ENCODE measurements around the gene ROBO1. TPM values are rescaled to one million over a fixed set of nuclear protein-coding genes. Genes with fewer than 3 reads are reported as not detected.

The ROBO1 gene
- polyA plus RNA-seq, 2 donors, result 4.7 to 12.0 TPM

DNA sequence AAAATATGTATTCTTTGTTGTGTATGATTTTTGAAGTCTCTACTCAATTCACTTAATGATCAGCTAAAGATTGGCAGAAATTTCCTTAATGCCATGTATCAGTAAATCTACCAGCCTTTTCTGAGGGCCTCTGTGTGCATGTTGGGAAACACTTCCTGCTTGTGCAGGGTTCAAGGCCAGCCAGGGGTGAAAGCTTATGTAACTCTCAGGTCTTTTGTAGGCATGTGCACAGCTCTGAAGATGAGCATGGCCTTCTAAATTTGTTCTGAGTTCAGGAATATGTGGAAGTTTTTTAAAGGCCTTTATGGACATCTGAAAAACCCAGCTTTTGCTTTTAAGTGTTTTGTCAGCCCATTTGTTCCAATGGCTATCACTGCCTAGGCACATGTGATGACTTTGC lies 82.7 kb downstream of the ROBO1 start:
- Histone ChIP-seq H3K4me3 (ENCODE audit: low read depth in 1 of 2, low read length in 2 of 2) (no peak overlapping the region), H3K27me3 (ENCODE audit: control insufficient read depth in 1 of 2, insufficient read depth in 2 of 2, low read length in 2 of 2) (no peaks in the 10 kb centered on the region), H3K9me3 (ENCODE audit: control insufficient read depth in 2 of 2, insufficient read depth in 1 of 2, low read depth in 1 of 2, low read length in 1 of 2) (no peaks in the 10 kb centered on the region), H3K36me3 (ENCODE audit: control insufficient read depth in 2 of 2, insufficient read depth in 2 of 2, low read length in 1 of 2) (no peaks in the 10 kb centered on the region), H3K27ac (ENCODE audit: low read depth in 2 of 2, low read length in 1 of 2) (no peak overlapping the region), H3K4me1 (ENCODE audit: control insufficient read depth in 2 of 2, insufficient read depth in 2 of 2, low read length in 1 of 2) (no peaks in the 10 kb centered on the region)

DNA sequence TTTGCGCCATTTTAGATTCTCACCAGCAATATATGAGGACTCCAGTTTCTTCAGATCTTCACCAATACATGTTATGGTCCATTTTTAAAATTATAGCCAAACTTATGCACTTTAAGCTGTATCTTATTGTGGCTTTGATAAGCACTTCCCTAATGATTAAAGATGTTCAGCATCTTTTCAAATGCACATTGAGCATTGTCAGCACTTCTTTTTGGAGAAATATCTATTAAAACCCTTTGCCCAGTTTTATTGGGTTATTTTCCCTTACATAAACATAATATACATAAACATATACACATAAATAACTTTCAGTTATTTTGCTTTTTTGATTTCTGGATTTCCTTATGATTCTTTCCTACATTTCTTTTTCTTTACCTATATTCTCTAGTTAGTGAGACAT lies 83.8 kb downstream of the ROBO1 start:
- H3K27ac ChIP-seq (ENCODE audit: low read depth in 2 of 2, low read length in 1 of 2), result no peak overlapping the region
- H3K4me1 ChIP-seq (ENCODE audit: control insufficient read depth in 2 of 2, insufficient read depth in 2 of 2, low read length in 1 of 2), result no peaks in the 10 kb centered on the region
- H3K9me3 ChIP-seq (ENCODE audit: control insufficient read depth in 2 of 2, insufficient read depth in 1 of 2, low read depth in 1 of 2, low read length in 1 of 2), result no peaks in the 10 kb centered on the region
- no peak overlapping the region for H3K4me3 ChIP-seq (ENCODE audit: low read depth in 1 of 2, low read length in 2 of 2)
- WGBS, 2 donors, result 97 to 98% methylated on average over 1 of the region's 1 CpG
- H3K27me3 ChIP-seq (ENCODE audit: control insufficient read depth in 1 of 2, insufficient read depth in 2 of 2, low read length in 2 of 2), result no peaks in the 10 kb centered on the region
- H3K36me3 ChIP-seq (ENCODE audit: control insufficient read depth in 2 of 2, insufficient read depth in 2 of 2, low read length in 1 of 2), result no peaks in the 10 kb centered on the region

DNA sequence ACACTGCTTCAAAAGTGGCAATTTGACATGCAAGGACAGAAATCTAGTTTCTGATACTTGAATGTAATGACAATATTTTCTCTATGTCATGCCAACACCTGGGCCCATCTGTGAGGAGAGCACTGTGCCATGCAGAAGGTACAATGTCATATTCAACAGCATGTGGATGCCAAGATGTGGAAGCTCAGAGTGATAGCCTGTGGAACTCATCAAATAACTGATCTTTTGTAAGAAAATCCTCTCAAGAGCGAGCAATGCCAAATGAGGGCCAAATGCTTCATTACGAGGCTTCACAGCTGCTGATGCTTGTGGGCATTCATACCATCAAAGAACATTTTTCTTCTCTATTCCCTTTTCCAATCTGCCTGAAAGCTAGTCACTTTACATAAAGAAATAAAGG lies 95.1 kb downstream of the ROBO1 start:
- Histone ChIP-seq H3K4me3 (ENCODE audit: low read depth in 1 of 2, low read length in 2 of 2) (no peak overlapping the region), H3K27ac (ENCODE audit: low read depth in 2 of 2, low read length in 1 of 2) (no peak overlapping the region), H3K9me3 (ENCODE audit: control insufficient read depth in 2 of 2, insufficient read depth in 1 of 2, low read depth in 1 of 2, low read length in 1 of 2) (no peaks in the 10 kb centered on the region), H3K27me3 (ENCODE audit: control insufficient read depth in 1 of 2, insufficient read depth in 2 of 2, low read length in 2 of 2) (no peaks in the 10 kb centered on the region), H3K36me3 (ENCODE audit: control insufficient read depth in 2 of 2, insufficient read depth in 2 of 2, low read length in 1 of 2) (no peaks in the 10 kb centered on the region), H3K4me1 (ENCODE audit: control insufficient read depth in 2 of 2, insufficient read depth in 2 of 2, low read length in 1 of 2) (no peaks in the 10 kb centered on the region)
- 75 to 79% methylated on average over 2 of the region's 2 CpGs for WGBS, 2 donors

DNA sequence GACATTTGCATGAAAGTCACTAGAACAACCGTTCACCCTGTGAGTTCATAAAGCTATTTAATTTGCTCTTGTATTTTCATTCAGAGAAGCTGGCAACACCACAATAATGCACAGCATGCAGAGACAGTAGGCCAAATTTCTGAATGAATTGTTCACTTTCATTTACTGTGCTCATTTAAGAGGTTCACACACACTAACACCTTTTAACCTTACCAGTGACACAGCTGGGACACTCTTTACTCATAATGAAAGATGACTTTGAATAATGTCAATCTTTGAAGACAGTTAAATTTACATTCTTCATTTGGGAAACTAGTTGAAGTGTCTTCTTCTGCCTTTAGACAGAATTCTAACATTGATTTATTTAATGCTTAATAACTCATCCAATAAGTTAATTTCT lies 95.7 kb downstream of the ROBO1 start:
- Histone ChIP-seq H3K9me3 (ENCODE audit: control insufficient read depth in 2 of 2, insufficient read depth in 1 of 2, low read depth in 1 of 2, low read length in 1 of 2) (no peaks in the 10 kb centered on the region), H3K27ac (ENCODE audit: low read depth in 2 of 2, low read length in 1 of 2) (no peak overlapping the region), H3K36me3 (ENCODE audit: control insufficient read depth in 2 of 2, insufficient read depth in 2 of 2, low read length in 1 of 2) (no peaks in the 10 kb centered on the region), H3K27me3 (ENCODE audit: control insufficient read depth in 1 of 2, insufficient read depth in 2 of 2, low read length in 2 of 2) (no peaks in the 10 kb centered on the region), H3K4me1 (ENCODE audit: control insufficient read depth in 2 of 2, insufficient read depth in 2 of 2, low read length in 1 of 2) (no peaks in the 10 kb centered on the region), H3K4me3 (ENCODE audit: low read depth in 1 of 2, low read length in 2 of 2) (no peak overlapping the region)
- WGBS, 2 donors, result 64 to 72% methylated on average over 1 of the region's 1 CpG

DNA sequence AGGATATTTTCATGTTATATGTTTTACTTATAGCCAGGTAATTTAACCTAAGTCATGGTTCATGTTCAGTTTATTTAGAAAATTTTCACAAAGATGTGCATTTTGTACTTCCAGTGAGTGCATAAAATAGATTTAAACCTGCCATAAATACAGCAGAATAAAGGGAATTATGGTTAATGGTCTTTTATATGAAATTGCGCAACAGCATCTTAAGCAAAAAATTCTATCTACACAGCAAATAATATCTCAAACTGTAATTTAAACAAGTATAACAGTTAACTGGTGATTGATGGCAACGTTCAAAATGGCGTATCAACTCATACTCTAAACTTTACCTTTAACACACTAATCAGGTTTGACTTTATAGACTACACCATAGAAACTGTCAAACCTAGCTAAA lies 97.6 kb downstream of the ROBO1 start:
- no peak overlapping the region for H3K27ac ChIP-seq (ENCODE audit: low read depth in 2 of 2, low read length in 1 of 2)
- 60 to 87% methylated on average over 3 of the region's 3 CpGs for WGBS, 2 donors
- H3K27me3 ChIP-seq (ENCODE audit: control insufficient read depth in 1 of 2, insufficient read depth in 2 of 2, low read length in 2 of 2), result no peaks in the 10 kb centered on the region
- no peaks in the 10 kb centered on the region for H3K9me3 ChIP-seq (ENCODE audit: control insufficient read depth in 2 of 2, insufficient read depth in 1 of 2, low read depth in 1 of 2, low read length in 1 of 2)
- no peak overlapping the region for H3K4me3 ChIP-seq (ENCODE audit: low read depth in 1 of 2, low read length in 2 of 2)
- no peaks in the 10 kb centered on the region for H3K4me1 ChIP-seq (ENCODE audit: control insufficient read depth in 2 of 2, insufficient read depth in 2 of 2, low read length in 1 of 2)
- no peaks in the 10 kb centered on the region for H3K36me3 ChIP-seq (ENCODE audit: control insufficient read depth in 2 of 2, insufficient read depth in 2 of 2, low read length in 1 of 2)

DNA sequence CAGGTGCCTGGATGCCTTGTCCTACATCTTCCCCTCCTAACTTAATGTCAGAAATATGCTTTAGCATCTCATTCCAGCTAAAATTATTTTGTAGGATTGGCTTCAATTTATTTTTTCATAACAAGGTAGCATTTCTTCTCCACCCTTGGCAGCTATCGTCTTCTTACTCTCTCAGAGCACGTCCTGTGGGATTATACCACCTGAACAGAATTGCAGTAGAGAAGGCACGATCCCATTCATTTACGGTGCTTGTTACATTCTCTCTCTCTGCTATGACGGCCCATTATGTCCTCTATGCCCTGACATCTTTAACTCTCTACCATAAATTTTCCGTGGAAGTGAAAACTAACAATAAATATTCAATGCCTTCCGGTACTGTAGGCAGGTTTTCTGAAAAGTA lies 103.3 kb downstream of the ROBO1 start:
- H3K27ac ChIP-seq (ENCODE audit: low read depth in 2 of 2, low read length in 1 of 2), result no peak overlapping the region
- H3K4me3 ChIP-seq (ENCODE audit: low read depth in 1 of 2, low read length in 2 of 2), result no peak overlapping the region
- no peaks in the 10 kb centered on the region for H3K9me3 ChIP-seq (ENCODE audit: control insufficient read depth in 2 of 2, insufficient read depth in 1 of 2, low read depth in 1 of 2, low read length in 1 of 2)
- no peaks in the 10 kb centered on the region for H3K27me3 ChIP-seq (ENCODE audit: control insufficient read depth in 1 of 2, insufficient read depth in 2 of 2, low read length in 2 of 2)
- no peaks in the 10 kb centered on the region for H3K4me1 ChIP-seq (ENCODE audit: control insufficient read depth in 2 of 2, insufficient read depth in 2 of 2, low read length in 1 of 2)
- H3K36me3 ChIP-seq (ENCODE audit: control insufficient read depth in 2 of 2, insufficient read depth in 2 of 2, low read length in 1 of 2), result no peaks in the 10 kb centered on the region
- whole genome bisulfite sequencing, 2 donors, result 85% methylated on average over 7 of the region's 7 CpGs

DNA sequence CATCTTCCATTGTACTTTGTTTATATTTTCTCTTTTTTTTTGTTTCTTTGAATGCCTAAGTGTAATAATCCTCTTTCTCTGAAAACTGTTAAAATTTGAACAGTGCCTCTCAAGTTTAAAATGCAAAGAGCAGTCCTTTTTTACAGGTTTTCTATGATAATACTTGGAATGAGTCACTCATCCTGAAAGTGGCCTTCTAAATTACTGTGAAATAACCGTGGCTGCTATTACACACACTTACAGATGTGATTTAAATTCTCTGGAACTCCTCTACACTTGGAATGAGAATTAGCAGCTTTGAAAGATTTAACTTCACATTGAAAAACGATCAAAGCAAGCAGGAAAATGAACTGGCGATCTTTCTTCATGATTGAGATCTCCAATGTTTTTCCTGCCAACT lies 105.9 kb downstream of the ROBO1 start:
- H3K27ac ChIP-seq (ENCODE audit: low read depth in 2 of 2, low read length in 1 of 2), result no peak overlapping the region
- 59 to 62% methylated on average over 3 of the region's 3 CpGs for WGBS, 2 donors
- H3K4me3 ChIP-seq (ENCODE audit: low read depth in 1 of 2, low read length in 2 of 2), result no peak overlapping the region
- no peaks in the 10 kb centered on the region for H3K9me3 ChIP-seq (ENCODE audit: control insufficient read depth in 2 of 2, insufficient read depth in 1 of 2, low read depth in 1 of 2, low read length in 1 of 2)
- H3K36me3 ChIP-seq (ENCODE audit: control insufficient read depth in 2 of 2, insufficient read depth in 2 of 2, low read length in 1 of 2), result no peaks in the 10 kb centered on the region
- H3K27me3 ChIP-seq (ENCODE audit: control insufficient read depth in 1 of 2, insufficient read depth in 2 of 2, low read length in 2 of 2), result no peaks in the 10 kb centered on the region
- H3K4me1 ChIP-seq (ENCODE audit: control insufficient read depth in 2 of 2, insufficient read depth in 2 of 2, low read length in 1 of 2), result no peaks in the 10 kb centered on the region

DNA sequence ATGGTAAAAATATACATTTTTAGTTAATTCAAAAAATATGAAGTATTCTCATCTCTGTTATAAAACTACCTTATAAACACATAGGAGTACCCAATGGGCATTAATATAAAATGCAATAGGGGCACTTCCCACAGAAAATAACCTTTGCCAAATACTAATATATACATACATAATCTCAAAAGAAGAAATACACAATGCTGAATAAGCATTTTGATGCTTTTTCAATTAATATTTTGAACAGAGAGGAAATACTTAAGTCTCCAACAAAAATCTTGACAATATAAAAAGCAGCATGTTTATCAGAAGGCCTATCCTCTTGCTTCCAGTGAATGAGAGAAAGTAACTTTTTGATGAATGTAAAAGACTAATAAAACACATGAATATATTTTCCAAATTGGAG lies 110.7 kb downstream of the ROBO1 start:
- no peaks in the 10 kb centered on the region for H3K27me3 ChIP-seq (ENCODE audit: control insufficient read depth in 1 of 2, insufficient read depth in 2 of 2, low read length in 2 of 2)
- H3K9me3 ChIP-seq (ENCODE audit: control insufficient read depth in 2 of 2, insufficient read depth in 1 of 2, low read depth in 1 of 2, low read length in 1 of 2), result peaks cover 0 to 3% of the 10 kb centered on the region in 2 donors
- no peak overlapping the region for H3K27ac ChIP-seq (ENCODE audit: low read depth in 2 of 2, low read length in 1 of 2)
- no peaks in the 10 kb centered on the region for H3K36me3 ChIP-seq (ENCODE audit: control insufficient read depth in 2 of 2, insufficient read depth in 2 of 2, low read length in 1 of 2)
- H3K4me3 ChIP-seq (ENCODE audit: low read depth in 1 of 2, low read length in 2 of 2), result no peak overlapping the region
- H3K4me1 ChIP-seq (ENCODE audit: control insufficient read depth in 2 of 2, insufficient read depth in 2 of 2, low read length in 1 of 2), result no peaks in the 10 kb centered on the region

DNA sequence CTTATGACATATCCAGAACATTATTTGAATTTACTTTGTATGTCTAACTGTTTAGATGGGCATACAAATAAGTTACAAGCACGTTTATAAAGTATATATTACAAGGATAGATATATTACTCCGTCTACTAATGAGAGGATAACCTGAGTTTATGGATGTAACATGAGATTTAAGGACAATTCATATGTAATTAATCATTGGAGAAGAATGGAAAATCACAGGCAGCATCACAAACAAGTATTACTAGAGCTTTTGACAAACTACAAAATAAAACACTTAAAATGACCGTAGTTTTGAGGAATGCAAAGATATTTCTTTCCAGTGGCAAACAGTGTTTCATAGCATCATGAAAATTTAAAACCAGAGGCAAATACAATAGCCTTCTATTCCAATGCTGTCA lies 113.8 kb downstream of the ROBO1 start:
- Histone ChIP-seq H3K27ac (ENCODE audit: low read depth in 2 of 2, low read length in 1 of 2) (no peak overlapping the region), H3K4me3 (ENCODE audit: low read depth in 1 of 2, low read length in 2 of 2) (no peak overlapping the region), H3K9me3 (ENCODE audit: control insufficient read depth in 2 of 2, insufficient read depth in 1 of 2, low read depth in 1 of 2, low read length in 1 of 2) (peaks cover 0 to 3% of the 10 kb centered on the region in 2 donors), H3K4me1 (ENCODE audit: control insufficient read depth in 2 of 2, insufficient read depth in 2 of 2, low read length in 1 of 2) (no peaks in the 10 kb centered on the region), H3K36me3 (ENCODE audit: control insufficient read depth in 2 of 2, insufficient read depth in 2 of 2, low read length in 1 of 2) (no peaks in the 10 kb centered on the region), H3K27me3 (ENCODE audit: control insufficient read depth in 1 of 2, insufficient read depth in 2 of 2, low read length in 2 of 2) (no peaks in the 10 kb centered on the region)
- 52 to 56% methylated on average over 3 of the region's 3 CpGs for WGBS, 2 donors

DNA sequence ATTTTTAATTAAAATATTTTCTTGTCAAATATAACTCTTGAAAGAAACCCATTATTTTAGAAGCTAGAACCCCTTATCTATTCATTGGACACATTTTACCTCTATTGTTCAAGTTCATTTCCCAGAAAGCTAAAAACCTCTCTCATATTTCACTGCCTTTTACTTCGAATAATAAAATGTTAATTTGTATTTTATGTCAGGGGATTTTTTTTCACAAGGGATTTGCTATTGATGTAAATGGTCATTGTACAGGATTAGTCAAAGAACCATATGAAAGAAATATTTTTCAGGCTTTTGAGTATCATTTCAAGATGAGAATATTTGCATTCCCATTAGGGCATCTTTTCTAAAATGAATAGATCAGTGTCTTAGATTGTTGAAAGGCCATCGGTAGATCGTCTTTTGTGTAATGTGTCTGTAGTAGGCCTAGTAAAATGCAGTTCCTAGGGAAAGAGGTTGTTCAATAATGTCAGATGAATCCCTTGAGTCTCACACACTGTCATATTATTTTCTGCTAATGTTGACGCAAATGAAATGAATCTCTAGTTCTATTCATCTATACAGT lies 114.5 kb downstream of the ROBO1 start:
- 75 to 85% methylated on average over 4 of the region's 4 CpGs for WGBS, 2 donors
- H3K36me3 ChIP-seq (ENCODE audit: control insufficient read depth in 2 of 2, insufficient read depth in 2 of 2, low read length in 1 of 2), result no peaks in the 10 kb centered on the region
- H3K4me1 ChIP-seq (ENCODE audit: control insufficient read depth in 2 of 2, insufficient read depth in 2 of 2, low read length in 1 of 2), result no peaks in the 10 kb centered on the region
- H3K9me3 ChIP-seq (ENCODE audit: control insufficient read depth in 2 of 2, insufficient read depth in 1 of 2, low read depth in 1 of 2, low read length in 1 of 2), result peaks cover 0 to 3% of the 10 kb centered on the region in 2 donors
- no peaks in the 10 kb centered on the region for H3K27me3 ChIP-seq (ENCODE audit: control insufficient read depth in 1 of 2, insufficient read depth in 2 of 2, low read length in 2 of 2)
- no peak overlapping the region for H3K27ac ChIP-seq (ENCODE audit: low read depth in 2 of 2, low read length in 1 of 2)
- H3K4me3 ChIP-seq (ENCODE audit: low read depth in 1 of 2, low read length in 2 of 2), result no peak overlapping the region

Measured in esophagus (tissue), 2 donors.